Gastroesophageal sphincter (tissue), 4 donors: ENCODE results near the gene LITAFD. TPM values are rescaled to one million over a fixed set of nuclear protein-coding genes. Genes with fewer than 3 reads are reported as not detected.

Experiments
- ATAC-seq: fragments of 150-250 bp; one replicate; pipeline ENCODE4 v1.9.1; 2016; ENCODE audit warnings: mild to moderate bottlenecking, moderate library complexity
- H3K27ac ChIP-seq, 4 donors: fragments of 200-600 bp; sonication (generic) in 3 of 4; 1 replicate in 3 of 4; 2 replicates in 1 of 4; pipeline ENCODE4 v1.5.1; 2016 to 2019
- H3K27me3 ChIP-seq: fragments of 200-600 bp; sonication (generic); one replicate; pipeline ENCODE4 v1.5.1; 2019
- H3K36me3 ChIP-seq, 2 donors: fragments of 200-600 bp; sonication (generic); one replicate each; pipeline ENCODE4 v1.5.1; 2019; ENCODE audit warnings: control low read depth in 1 of 2
- H3K4me1 ChIP-seq, 3 donors: fragments of 200-600 bp; sonication (generic); 1 replicate in 2 of 3; 2 replicates in 1 of 3; pipeline ENCODE4 v1.5.1; 2016 to 2019; ENCODE audit warnings: control low read depth in 2 of 3
- H3K4me3 ChIP-seq, 2 donors: fragments of 200-600 bp; sonication (generic); one replicate each; pipeline ENCODE4 v1.5.1; 2019; ENCODE audit warnings: mild to moderate bottlenecking in 1 of 2, moderate library complexity in 1 of 2
- H3K9me3 ChIP-seq, 3 donors: fragments of 200-600 bp; sonication (generic); one replicate each; pipeline ENCODE4 v1.5.1; 2017 to 2019; ENCODE audit warnings: control low read depth in 2 of 3
- CTCF ChIP-seq, 4 experiments: fragments of 200-600 bp in 2 of 4; fragments of 450-650 bp in 2 of 4; sonication (generic) in 1 of 4; IDR thresholded peaks; one replicate each; pipeline ENCODE4 v1.5.1; 2017 to 2019; ENCODE audit warnings: antibody characterized with exemption in 4 of 4, mild to moderate bottlenecking in 2 of 4, moderate library complexity in 2 of 4
- EP300 ChIP-seq: sonication (generic); formaldehyde crosslinking; IDR thresholded peaks from one replicate; pipeline ENCODE4 v1.6.1; 2017; ENCODE audit warnings: antibody characterized with exemption, mild to moderate bottlenecking
- POLR2A ChIP-seq, 2 donors: fragments of 450-650 bp; IDR thresholded peaks; one replicate each; pipeline ENCODE4 v1.6.1; 2017; ENCODE audit warnings: antibody characterized with exemption in 2 of 2, mild to moderate bottlenecking in 2 of 2, moderate library complexity in 1 of 2
- POLR2AphosphoS5 ChIP-seq: sonication (generic); formaldehyde crosslinking; IDR thresholded peaks from one replicate; pipeline ENCODE4 v1.6.1; 2017; ENCODE audit warnings: antibody characterized with exemption
- WGBS, 2 donors: methylation state at CpG; one replicate each; pipeline ENCODE4 v1.1.5; 2018; ENCODE audit warnings: low coverage in 1 of 2; 5-methylcytosine and 5-hydroxymethylcytosine counted together
- total RNA-seq, 4 donors: library from RNA; depleted of rRNA; stranded (reverse); fragments of >200 nt; gene quantifications; one replicate each; pipeline ENCODE4 v1.1.0, GENCODE V29; 2016

Gene LITAFD
- total RNA-seq, 4 donors from 2014 or later: not detected

DNA sequence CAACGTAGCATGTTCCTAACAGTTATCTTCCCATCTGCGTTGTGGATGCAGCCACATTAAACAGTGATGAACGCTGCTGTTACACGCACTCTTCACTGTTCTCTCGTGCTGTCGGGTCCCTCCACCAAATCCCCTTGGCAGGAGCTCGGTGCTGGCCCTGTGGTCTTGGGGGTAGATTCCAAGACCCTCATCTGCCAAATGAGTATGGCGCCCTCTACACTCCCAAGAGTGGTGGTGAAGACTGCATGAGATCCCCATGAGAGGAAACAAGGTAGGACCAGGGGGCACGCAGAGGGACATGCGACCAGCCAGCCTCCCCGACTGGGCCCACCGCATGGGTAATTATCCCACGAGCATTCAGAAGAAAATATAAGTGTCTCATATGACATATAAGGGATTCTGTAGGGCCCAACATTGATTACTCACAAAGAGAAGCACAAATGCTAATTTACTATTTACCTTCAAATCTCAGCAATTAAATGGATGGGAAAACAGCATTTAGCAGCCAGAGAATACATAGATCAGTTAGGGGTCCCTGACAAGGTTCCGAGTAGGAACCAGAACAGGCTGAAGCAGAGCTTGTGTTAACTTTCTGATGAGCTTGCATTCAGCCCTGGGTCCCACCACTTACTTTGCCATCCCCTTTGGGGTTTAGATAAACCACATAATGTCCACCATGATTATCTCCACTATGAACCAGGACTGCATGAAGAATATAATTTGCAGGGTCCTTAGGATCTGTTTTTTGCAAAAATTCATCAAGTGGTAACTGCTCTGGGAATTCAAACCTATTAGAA is 23.8 kb downstream of the LITAFD start:
- 84 to 88% methylated on average over 7 to 14 of the region's 14 CpGs for WGBS, 2 donors
- no peak for ATAC-seq
- TF ChIP-seq CTCF (IDR thresholded peaks at IDR 0.05) (no peak), EP300 (no peak), POLR2AphosphoS5 (no peak), POLR2A (IDR thresholded peaks at IDR 0.05) (no peak)
- H3K27me3 ChIP-seq: no peaks in the 10 kb centered on the region
- H3K27ac ChIP-seq: no peak overlapping the region
- no peak overlapping the region for H3K4me3 ChIP-seq
- H3K9me3 ChIP-seq: no peaks in the 10 kb centered on the region
- H3K36me3 ChIP-seq: peaks cover 6 to 99% of the 10 kb centered on the region in 2 donors
- H3K4me1 ChIP-seq: no peaks in the 10 kb centered on the region

- Histone ChIP-seq H3K9me3 (no peaks in the 10 kb centered on the region), H3K27me3 (no peaks in the 10 kb centered on the region), H3K4me3 (no peak overlapping the region), H3K4me1 (no peaks in the 10 kb centered on the region), H3K36me3 (peaks cover 3 to 99% of the 10 kb centered on the region in 2 donors), H3K27ac (no peak overlapping the region)
- TF ChIP-seq POLR2AphosphoS5 (no peak), EP300 (no peak), CTCF (IDR thresholded peaks at IDR 0.05) (no peak), POLR2A (IDR thresholded peaks at IDR 0.05) (no peak)
- WGBS, 2 donors: 80 to 82% methylated on average over 4 of the region's 4 CpGs
- no peak for ATAC-seq
These were observed 24.9 kb downstream of the LITAFD start for GRCh38 chr16:8907096-8907495.

GRCh38 chr16:8908810-8909468 is 26.8 kb downstream of the LITAFD start:
- ATAC-seq: no peak
- Histone ChIP-seq H3K9me3 (no peaks in the 10 kb centered on the region), H3K4me3 (no peak overlapping the region), H3K27me3 (no peaks in the 10 kb centered on the region), H3K36me3 (peaks cover 0 to 99% of the 10 kb centered on the region in 2 donors), H3K4me1 (no peaks in the 10 kb centered on the region), H3K27ac (no peak overlapping the region)
- WGBS, 2 donors: 76 to 84% methylated on average over 4 to 7 of the region's 8 CpGs
- TF ChIP-seq POLR2A (IDR thresholded peaks at IDR 0.05) (no peak), EP300 (no peak), POLR2AphosphoS5 (no peak), CTCF (IDR thresholded peaks at IDR 0.05) (no peak)

DNA sequence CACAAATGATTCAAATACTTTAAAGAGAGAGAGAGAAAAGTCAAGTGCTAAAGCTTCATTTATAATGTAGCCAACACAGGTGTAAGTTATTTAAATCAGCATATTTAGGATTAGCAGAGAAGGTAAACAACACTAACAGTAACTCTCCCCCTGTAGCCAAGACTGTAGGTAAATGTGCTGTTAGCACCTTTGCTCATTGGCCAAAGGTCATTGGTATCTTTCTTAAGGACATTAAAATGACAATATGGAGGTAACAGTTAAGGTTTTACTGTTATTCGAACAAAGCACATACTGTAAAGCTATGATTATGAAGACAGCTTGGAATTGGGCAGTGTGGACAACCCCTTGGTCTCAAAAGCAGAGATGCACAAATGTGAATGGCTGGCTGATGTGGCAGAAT is 28.7 kb downstream of the LITAFD start:
- H3K9me3 ChIP-seq: no peaks in the 10 kb centered on the region
- no peak overlapping the region for H3K27ac ChIP-seq
- H3K36me3 ChIP-seq: peaks cover 0 to 99% of the 10 kb centered on the region in 2 donors
- no peak overlapping the region for H3K4me3 ChIP-seq
- no peak for ATAC-seq
- H3K27me3 ChIP-seq: no peaks in the 10 kb centered on the region
- no peaks in the 10 kb centered on the region for H3K4me1 ChIP-seq
- WGBS, 2 donors: 50 to 100% methylated on average over 1 of the region's 1 CpG
- TF ChIP-seq POLR2AphosphoS5 (no peak), POLR2A (IDR thresholded peaks at IDR 0.05) (no peak), EP300 (no peak), CTCF (IDR thresholded peaks at IDR 0.05) (no peak)
